HL-60 (cell line): ENCODE measurements around the gene ZNF681.

Experiments
- DNase-seq, 2 experiments: peaks; one replicate each; pipeline ENCODE4 v3.0.0-alpha.2; 2010 to 2020; ENCODE audit warnings: low read depth in 1 of 2, low spot score in 1 of 2
- H3K27ac ChIP-seq: fragments of 250-450 bp; sonication (Bioruptor Pico); replicated peaks from 2 replicates; pipeline ENCODE4 v1.5.1; 2020; ENCODE audit warnings: mild to moderate bottlenecking, moderate library complexity
- H3K27me3 ChIP-seq: fragments of 250-450 bp; sonication (Bioruptor Pico); 2 replicates; pipeline ENCODE4 v1.5.1; 2021; ENCODE audit warnings: mild to moderate bottlenecking, moderate library complexity; ENCODE audit not compliant: insufficient read depth, poor library complexity, severe bottlenecking
- H3K4me3 ChIP-seq: replicated peaks from 2 replicates; pipeline ENCODE4 v1.5.1; 2011; ENCODE audit warnings: mild to moderate bottlenecking, control low read depth, low read length; ENCODE audit not compliant: insufficient read depth
- GABPA ChIP-seq: IDR thresholded peaks from 2 replicates; pipeline ENCODE4 v1.6.1; 2012; ENCODE audit warnings: low read depth
- POLR2AphosphoS5 ChIP-seq: IDR thresholded peaks from 2 replicates; pipeline ENCODE4 v1.6.1; 2012; ENCODE audit warnings: low read depth
- SPI1 ChIP-seq: IDR thresholded peaks from 2 replicates; pipeline ENCODE4 v1.6.1; 2012; ENCODE audit warnings: low read depth, mild to moderate bottlenecking, borderline replicate concordance
- TF ChIP-seq, protein P1 (sequence below): IDR thresholded peaks from 2 replicates; pipeline ENCODE4 v1.6.1; 2012; ENCODE audit warnings: low read depth; ENCODE audit not compliant: insufficient replicate concordance
- TF ChIP-seq, protein P2 (sequence below): IDR thresholded peaks from one replicate; pipeline ENCODE4 v1.5.1; 2011; ENCODE audit warnings: low read length, control low read depth, inconsistent platforms; ENCODE audit not compliant: insufficient read depth

The ZNF681 gene

DNA sequence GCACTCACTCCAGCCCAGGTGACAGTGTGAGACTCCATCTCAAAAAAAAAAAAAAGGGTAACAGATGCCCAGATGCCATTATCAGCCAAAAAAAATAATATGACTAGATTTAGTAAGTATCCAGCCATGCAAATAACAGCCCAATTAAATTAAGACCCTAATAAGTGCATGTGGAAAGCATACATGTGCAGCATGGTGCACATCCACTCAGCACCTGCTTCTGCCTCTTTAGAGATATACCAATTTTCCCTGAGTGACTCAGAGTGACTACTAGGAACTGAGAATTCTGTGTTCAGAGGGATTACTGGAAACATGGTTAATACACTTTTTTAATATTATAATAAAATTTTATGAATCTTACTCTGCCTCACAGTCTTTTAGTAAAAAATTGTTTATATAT lies 41.9 kb downstream of the ZNF681 start:
- Histone ChIP-seq H3K27ac (no peak overlapping the region), H3K4me3 (no peak overlapping the region), H3K27me3 (no peaks in the 10 kb centered on the region)
- TF ChIP-seq, protein P1, sequence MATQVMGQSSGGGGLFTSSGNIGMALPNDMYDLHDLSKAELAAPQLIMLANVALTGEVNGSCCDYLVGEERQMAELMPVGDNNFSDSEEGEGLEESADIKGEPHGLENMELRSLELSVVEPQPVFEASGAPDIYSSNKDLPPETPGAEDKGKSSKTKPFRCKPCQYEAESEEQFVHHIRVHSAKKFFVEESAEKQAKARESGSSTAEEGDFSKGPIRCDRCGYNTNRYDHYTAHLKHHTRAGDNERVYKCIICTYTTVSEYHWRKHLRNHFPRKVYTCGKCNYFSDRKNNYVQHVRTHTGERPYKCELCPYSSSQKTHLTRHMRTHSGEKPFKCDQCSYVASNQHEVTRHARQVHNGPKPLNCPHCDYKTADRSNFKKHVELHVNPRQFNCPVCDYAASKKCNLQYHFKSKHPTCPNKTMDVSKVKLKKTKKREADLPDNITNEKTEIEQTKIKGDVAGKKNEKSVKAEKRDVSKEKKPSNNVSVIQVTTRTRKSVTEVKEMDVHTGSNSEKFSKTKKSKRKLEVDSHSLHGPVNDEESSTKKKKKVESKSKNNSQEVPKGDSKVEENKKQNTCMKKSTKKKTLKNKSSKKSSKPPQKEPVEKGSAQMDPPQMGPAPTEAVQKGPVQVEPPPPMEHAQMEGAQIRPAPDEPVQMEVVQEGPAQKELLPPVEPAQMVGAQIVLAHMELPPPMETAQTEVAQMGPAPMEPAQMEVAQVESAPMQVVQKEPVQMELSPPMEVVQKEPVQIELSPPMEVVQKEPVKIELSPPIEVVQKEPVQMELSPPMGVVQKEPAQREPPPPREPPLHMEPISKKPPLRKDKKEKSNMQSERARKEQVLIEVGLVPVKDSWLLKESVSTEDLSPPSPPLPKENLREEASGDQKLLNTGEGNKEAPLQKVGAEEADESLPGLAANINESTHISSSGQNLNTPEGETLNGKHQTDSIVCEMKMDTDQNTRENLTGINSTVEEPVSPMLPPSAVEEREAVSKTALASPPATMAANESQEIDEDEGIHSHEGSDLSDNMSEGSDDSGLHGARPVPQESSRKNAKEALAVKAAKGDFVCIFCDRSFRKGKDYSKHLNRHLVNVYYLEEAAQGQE: no peak
- no peak for TF ChIP-seq SPI1
- no peak for TF ChIP-seq GABPA
- TF ChIP-seq POLR2AphosphoS5: no peak
- TF ChIP-seq, protein P2, sequence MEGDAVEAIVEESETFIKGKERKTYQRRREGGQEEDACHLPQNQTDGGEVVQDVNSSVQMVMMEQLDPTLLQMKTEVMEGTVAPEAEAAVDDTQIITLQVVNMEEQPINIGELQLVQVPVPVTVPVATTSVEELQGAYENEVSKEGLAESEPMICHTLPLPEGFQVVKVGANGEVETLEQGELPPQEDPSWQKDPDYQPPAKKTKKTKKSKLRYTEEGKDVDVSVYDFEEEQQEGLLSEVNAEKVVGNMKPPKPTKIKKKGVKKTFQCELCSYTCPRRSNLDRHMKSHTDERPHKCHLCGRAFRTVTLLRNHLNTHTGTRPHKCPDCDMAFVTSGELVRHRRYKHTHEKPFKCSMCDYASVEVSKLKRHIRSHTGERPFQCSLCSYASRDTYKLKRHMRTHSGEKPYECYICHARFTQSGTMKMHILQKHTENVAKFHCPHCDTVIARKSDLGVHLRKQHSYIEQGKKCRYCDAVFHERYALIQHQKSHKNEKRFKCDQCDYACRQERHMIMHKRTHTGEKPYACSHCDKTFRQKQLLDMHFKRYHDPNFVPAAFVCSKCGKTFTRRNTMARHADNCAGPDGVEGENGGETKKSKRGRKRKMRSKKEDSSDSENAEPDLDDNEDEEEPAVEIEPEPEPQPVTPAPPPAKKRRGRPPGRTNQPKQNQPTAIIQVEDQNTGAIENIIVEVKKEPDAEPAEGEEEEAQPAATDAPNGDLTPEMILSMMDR: no peak
- DNase-seq: no peak

DNA sequence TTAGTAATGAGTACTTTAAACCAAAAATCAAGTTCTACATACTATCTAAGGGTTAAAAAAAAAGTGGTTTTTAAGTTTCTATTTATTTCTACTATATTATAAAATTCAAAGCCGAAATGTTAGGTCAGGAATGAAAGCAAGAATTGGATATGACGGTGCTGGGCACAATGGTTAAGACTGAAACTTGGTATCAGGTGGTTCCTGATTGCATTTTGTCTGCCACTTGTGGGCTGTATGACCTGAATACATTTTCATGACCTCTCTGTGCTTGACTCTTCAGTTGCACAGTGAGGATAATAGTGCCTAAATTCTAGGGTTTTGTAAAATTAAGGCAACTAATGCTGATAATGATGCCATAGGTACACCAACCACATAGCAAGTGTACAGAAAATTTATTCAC lies 49.3 kb downstream of the ZNF681 start:
- H3K27ac ChIP-seq: no peak overlapping the region
- DNase-seq: no peak
- TF ChIP-seq, protein P1: no peak
- TF ChIP-seq POLR2AphosphoS5 (no peak), SPI1 (no peak), GABPA (no peak)
- TF ChIP-seq, protein P2: no peak

DNA sequence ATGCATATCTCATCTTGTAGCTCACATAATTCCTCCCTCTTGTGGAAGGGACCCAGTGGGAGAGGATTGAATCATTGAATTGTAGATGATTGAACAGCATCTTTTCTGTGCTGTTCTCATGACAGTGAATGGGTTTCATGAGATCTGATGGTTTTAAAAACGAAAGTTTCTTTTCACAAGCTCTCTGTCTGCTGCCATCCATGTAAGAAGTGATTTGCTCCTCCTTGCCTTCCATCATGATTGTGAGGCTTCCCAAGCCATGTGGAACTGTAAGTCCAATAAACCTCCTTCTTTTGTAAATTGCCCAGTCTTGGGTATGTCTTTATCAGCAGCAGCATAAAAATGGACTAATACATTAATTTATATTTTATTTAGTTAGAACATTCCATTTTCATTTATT lies 52.0 kb downstream of the ZNF681 start:
- Histone ChIP-seq H3K27me3 (no peaks in the 10 kb centered on the region), H3K4me3 (no peak overlapping the region), H3K27ac (no peak overlapping the region)
- TF ChIP-seq, protein P1: no peak
- TF ChIP-seq, protein P2: no peak
- no peak for TF ChIP-seq SPI1
- TF ChIP-seq GABPA: no peak
- TF ChIP-seq POLR2AphosphoS5: no peak
- DNase-seq: no peak

More for the DNA sequence above, 49.3 kb downstream of the ZNF681 start:
- no peaks in the 10 kb centered on the region for H3K27me3 ChIP-seq
- H3K4me3 ChIP-seq: no peak overlapping the region
